Measurements from ENCODE around the gene PDZD7.

DNA sequence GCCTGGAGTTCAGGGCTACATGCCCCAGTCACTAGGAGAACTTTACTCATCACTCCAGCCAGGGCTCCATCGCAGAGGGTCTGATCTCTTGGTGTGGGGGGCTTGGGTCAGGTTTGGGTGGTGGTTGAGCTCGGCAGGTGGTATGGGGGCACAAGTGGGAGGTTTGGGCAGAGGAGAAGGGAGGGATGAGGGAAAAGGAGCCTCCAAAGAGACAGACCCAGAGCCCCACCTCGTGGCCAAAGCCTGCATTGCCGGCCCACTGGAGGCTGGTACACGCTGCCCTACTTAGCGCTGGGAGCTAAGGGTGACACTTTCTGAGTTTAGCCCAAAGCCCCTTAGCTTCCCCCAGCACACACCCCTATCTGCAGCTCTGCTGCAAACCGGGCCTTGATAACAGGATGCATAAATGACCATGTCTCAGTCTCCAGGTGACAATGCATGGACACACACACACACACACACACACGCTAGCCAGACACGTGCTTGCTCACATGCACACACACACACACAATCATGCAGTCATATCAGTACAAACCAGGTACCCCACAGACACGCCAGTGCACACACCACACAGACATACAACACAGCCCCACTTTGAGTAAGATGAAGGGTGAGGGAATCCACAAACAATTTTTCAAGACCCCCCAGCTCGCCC is 16.6 kb downstream of the PDZD7 start:
- TF ChIP-seq ZNF274 (IDR thresholded peaks at IDR 0.05; ENCODE audit: low read depth, low read length): no peak
- TF ChIP-seq, protein P1, sequence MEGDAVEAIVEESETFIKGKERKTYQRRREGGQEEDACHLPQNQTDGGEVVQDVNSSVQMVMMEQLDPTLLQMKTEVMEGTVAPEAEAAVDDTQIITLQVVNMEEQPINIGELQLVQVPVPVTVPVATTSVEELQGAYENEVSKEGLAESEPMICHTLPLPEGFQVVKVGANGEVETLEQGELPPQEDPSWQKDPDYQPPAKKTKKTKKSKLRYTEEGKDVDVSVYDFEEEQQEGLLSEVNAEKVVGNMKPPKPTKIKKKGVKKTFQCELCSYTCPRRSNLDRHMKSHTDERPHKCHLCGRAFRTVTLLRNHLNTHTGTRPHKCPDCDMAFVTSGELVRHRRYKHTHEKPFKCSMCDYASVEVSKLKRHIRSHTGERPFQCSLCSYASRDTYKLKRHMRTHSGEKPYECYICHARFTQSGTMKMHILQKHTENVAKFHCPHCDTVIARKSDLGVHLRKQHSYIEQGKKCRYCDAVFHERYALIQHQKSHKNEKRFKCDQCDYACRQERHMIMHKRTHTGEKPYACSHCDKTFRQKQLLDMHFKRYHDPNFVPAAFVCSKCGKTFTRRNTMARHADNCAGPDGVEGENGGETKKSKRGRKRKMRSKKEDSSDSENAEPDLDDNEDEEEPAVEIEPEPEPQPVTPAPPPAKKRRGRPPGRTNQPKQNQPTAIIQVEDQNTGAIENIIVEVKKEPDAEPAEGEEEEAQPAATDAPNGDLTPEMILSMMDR (IDR thresholded peaks at IDR 0.05 in 2 of 3, conservative IDR thresholded peaks at IDR 0.05 in 1 of 3; ENCODE audit: borderline replicate concordance in 1 of 3, insufficient read depth in 1 of 3, low read depth in 2 of 3, low read length in 2 of 3): peak in 2 of 3 experiments; percentile 99; a peak in 4 of 6 replicates
- TF ChIP-seq, protein P2, sequence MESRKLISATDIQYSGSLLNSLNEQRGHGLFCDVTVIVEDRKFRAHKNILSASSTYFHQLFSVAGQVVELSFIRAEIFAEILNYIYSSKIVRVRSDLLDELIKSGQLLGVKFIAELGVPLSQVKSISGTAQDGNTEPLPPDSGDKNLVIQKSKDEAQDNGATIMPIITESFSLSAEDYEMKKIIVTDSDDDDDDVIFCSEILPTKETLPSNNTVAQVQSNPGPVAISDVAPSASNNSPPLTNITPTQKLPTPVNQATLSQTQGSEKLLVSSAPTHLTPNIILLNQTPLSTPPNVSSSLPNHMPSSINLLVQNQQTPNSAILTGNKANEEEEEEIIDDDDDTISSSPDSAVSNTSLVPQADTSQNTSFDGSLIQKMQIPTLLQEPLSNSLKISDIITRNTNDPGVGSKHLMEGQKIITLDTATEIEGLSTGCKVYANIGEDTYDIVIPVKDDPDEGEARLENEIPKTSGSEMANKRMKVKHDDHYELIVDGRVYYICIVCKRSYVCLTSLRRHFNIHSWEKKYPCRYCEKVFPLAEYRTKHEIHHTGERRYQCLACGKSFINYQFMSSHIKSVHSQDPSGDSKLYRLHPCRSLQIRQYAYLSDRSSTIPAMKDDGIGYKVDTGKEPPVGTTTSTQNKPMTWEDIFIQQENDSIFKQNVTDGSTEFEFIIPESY (IDR thresholded peaks at IDR 0.05; ENCODE audit: extremely low read depth, insufficient replicate concordance, low read length): no peak
- TF ChIP-seq POLR2A (IDR thresholded peaks at IDR 0.05; ENCODE audit: borderline replicate concordance, extremely low read depth, insufficient read depth, insufficient read length): no peak
- no peak for TF ChIP-seq JUND (IDR thresholded peaks at IDR 0.05)
